H9 (cell line): Measurements from ENCODE around the gene SSTR3. TPM values are rescaled to one million over a fixed set of nuclear protein-coding genes. Genes with fewer than 3 reads are reported as not detected.

Experiments used
- DNase-seq: peaks from one replicate; pipeline ENCODE4 v3.0.0-alpha.2; 2017
- H2AFZ ChIP-seq: one replicate; pipeline ENCODE4 v1.6.1; 2013; ENCODE audit warnings: mild to moderate bottlenecking, low read length, control low read depth, moderate library complexity
- H2AK5ac ChIP-seq: 2 replicates; pipeline ENCODE4 v1.6.1; 2013; ENCODE audit warnings: low read length, control low read depth, mixed read lengths; ENCODE audit not compliant: insufficient read length
- H2BK120ac ChIP-seq: one replicate; pipeline ENCODE4 v1.6.1; 2013; ENCODE audit warnings: low read depth, mild to moderate bottlenecking, low read length, control low read depth, inconsistent platforms; ENCODE audit not compliant: poor library complexity, severe bottlenecking
- H2BK12ac ChIP-seq: 2 replicates; pipeline ENCODE4 v1.6.1; 2013; ENCODE audit warnings: low read length, control low read depth, mixed read lengths, low read depth; ENCODE audit not compliant: insufficient read length
- H2BK15ac ChIP-seq: 2 replicates; pipeline ENCODE4 v1.6.1; 2013; ENCODE audit warnings: low read depth, low read length, control low read depth
- H2BK20ac ChIP-seq: one replicate; pipeline ENCODE4 v1.6.1; 2013; ENCODE audit warnings: low read depth, mild to moderate bottlenecking, low read length, control low read depth, inconsistent platforms; ENCODE audit not compliant: poor library complexity, severe bottlenecking
- H2BK5ac ChIP-seq: 2 replicates; pipeline ENCODE4 v1.6.1; 2013; ENCODE audit warnings: low read length, control low read depth, mixed read lengths; ENCODE audit not compliant: insufficient read length
- H3K14ac ChIP-seq: 2 replicates; pipeline ENCODE4 v1.6.1; 2013; ENCODE audit warnings: low read length, control low read depth; ENCODE audit not compliant: insufficient read depth
- H3K18ac ChIP-seq: 2 replicates; pipeline ENCODE4 v1.6.1; 2013; ENCODE audit warnings: low read depth, mild to moderate bottlenecking, mixed read lengths, low read length, control low read depth; ENCODE audit not compliant: insufficient read length
- H3K23ac ChIP-seq: 2 replicates; pipeline ENCODE4 v1.6.1; 2013; ENCODE audit warnings: low read length, control low read depth, mixed read lengths, low read depth; ENCODE audit not compliant: insufficient read length
- H3K23me2 ChIP-seq: 2 replicates; pipeline ENCODE4 v1.6.1; 2013; ENCODE audit warnings: low read depth, mild to moderate bottlenecking, mixed read lengths, low read length, control low read depth; ENCODE audit not compliant: insufficient read length, poor library complexity, severe bottlenecking
- H3K27ac ChIP-seq: 2 replicates; pipeline ENCODE4 v1.5.1; 2013; ENCODE audit warnings: low read length, control low read depth, mixed read lengths, low read depth; ENCODE audit not compliant: insufficient read length
- H3K27me3 ChIP-seq: 2 replicates; pipeline ENCODE4 v1.6.1; 2013; ENCODE audit warnings: low read length, control low read depth, inconsistent platforms; ENCODE audit not compliant: insufficient read depth
- H3K4ac ChIP-seq: 2 replicates; pipeline ENCODE4 v1.6.1; 2013; ENCODE audit warnings: low read depth, mild to moderate bottlenecking, control low read depth, inconsistent platforms, low read length, moderate library complexity
- H3K4me1 ChIP-seq: 2 replicates; pipeline ENCODE4 v1.6.1; 2013; ENCODE audit warnings: low read length, control low read depth, inconsistent platforms; ENCODE audit not compliant: insufficient read depth
- H3K4me2 ChIP-seq: 2 replicates; pipeline ENCODE4 v1.6.1; 2013; ENCODE audit warnings: low read length, control low read depth, mixed read lengths; ENCODE audit not compliant: insufficient read length, insufficient read depth
- H3K56ac ChIP-seq: 2 replicates; pipeline ENCODE4 v1.6.1; 2013; ENCODE audit warnings: low read depth, mild to moderate bottlenecking, mixed read lengths, low read length, control low read depth; ENCODE audit not compliant: insufficient read length
- H3K79me1 ChIP-seq: 2 replicates; pipeline ENCODE4 v1.6.1; 2013; ENCODE audit warnings: low read depth, mild to moderate bottlenecking, moderate library complexity, low read length, control low read depth, inconsistent platforms; ENCODE audit not compliant: insufficient read depth, poor library complexity, severe bottlenecking
- H3K79me2 ChIP-seq: 2 replicates; pipeline ENCODE4 v1.6.1; 2013; ENCODE audit warnings: low read length, control low read depth, inconsistent platforms; ENCODE audit not compliant: insufficient read depth
- H3K9ac ChIP-seq: 2 replicates; pipeline ENCODE4 v1.6.1; 2013; ENCODE audit warnings: low read length, control low read depth, mixed read lengths; ENCODE audit not compliant: insufficient read length; ENCODE audit errors: extremely low read depth
- H3K9me3 ChIP-seq: one replicate; pipeline ENCODE4 v1.6.1; 2013; ENCODE audit warnings: low read depth, low read length, inconsistent platforms; ENCODE audit not compliant: control insufficient read depth
- H3T11ph ChIP-seq: one replicate; pipeline ENCODE4 v1.6.1; 2013; ENCODE audit warnings: mild to moderate bottlenecking, low read length, control low read depth, inconsistent platforms
- H4K20me1 ChIP-seq: one replicate; pipeline ENCODE4 v1.6.1; 2013; ENCODE audit not compliant: control insufficient read depth, insufficient read length, insufficient read depth
- H4K5ac ChIP-seq: 2 replicates; pipeline ENCODE4 v1.6.1; 2013; ENCODE audit warnings: low read depth, mild to moderate bottlenecking, mixed read lengths, low read length, control low read depth; ENCODE audit not compliant: insufficient read length
- H4K8ac ChIP-seq: replicated peaks from 2 replicates; pipeline ENCODE4 v1.6.1; 2013; ENCODE audit warnings: low read length, control low read depth, mixed read lengths, low read depth; ENCODE audit not compliant: insufficient read length
- H4K91ac ChIP-seq: 2 replicates; pipeline ENCODE4 v1.6.1; 2013; ENCODE audit warnings: low read depth, mild to moderate bottlenecking, moderate library complexity, mixed read lengths, low read length, control low read depth; ENCODE audit not compliant: insufficient read length
- H3K27ac Mint-ChIP-seq, 3 experiments: 2 replicates in 2 of 3; 3 replicates in 1 of 3; pipeline ENCODE4 v1.8.0; 2020 to 2021; ENCODE audit warnings: mixed read lengths in 3 of 3, mild to moderate bottlenecking in 1 of 3, moderate library complexity in 1 of 3
- H3K27me3 Mint-ChIP-seq: 2 replicates; pipeline ENCODE4 v1.8.0; 2021; ENCODE audit warnings: low read depth, mild to moderate bottlenecking, moderate library complexity, mixed read lengths
- H3K36me3 Mint-ChIP-seq, 3 experiments: 2 replicates in 2 of 3; 3 replicates in 1 of 3; pipeline ENCODE4 v1.8.0; 2020 to 2021; ENCODE audit warnings: low read depth in 3 of 3, mixed read lengths in 3 of 3; ENCODE audit not compliant: insufficient read depth in 1 of 3
- H3K4me1 Mint-ChIP-seq, 2 experiments: 2 replicates each; pipeline ENCODE4 v1.8.0; 2020; ENCODE audit warnings: mixed read lengths in 2 of 2
- H3K4me3 Mint-ChIP-seq, 2 experiments: 2 replicates in 1 of 2; 3 replicates in 1 of 2; pipeline ENCODE4 v1.8.0; 2020 to 2021; ENCODE audit warnings: mild to moderate bottlenecking in 2 of 2, mixed read lengths in 2 of 2, moderate library complexity in 1 of 2
- H3K9me3 Mint-ChIP-seq, 2 experiments: 2 replicates in 1 of 2; 3 replicates in 1 of 2; pipeline ENCODE4 v1.8.0; 2020; ENCODE audit warnings: mild to moderate bottlenecking in 2 of 2, mixed read lengths in 2 of 2, moderate library complexity in 1 of 2
- WGBS: extraction: QIAGEN DNeasy Blood & Tissue Kit; methylation state at CpG from one replicate; pipeline ENCODE4 v1.1.7; 2013; ENCODE audit warnings: missing lambda C conversion rate, low lambda C conversion rate, mixed read lengths; ENCODE audit not compliant: insufficient read length; ENCODE audit errors: extremely low coverage; 5-methylcytosine and 5-hydroxymethylcytosine counted together
- total RNA-seq: library from RNA; stranded (reverse); gene quantifications from 2 replicates; pipeline ENCODE4 v1.2.1, GENCODE V29; 2021
- TF ChIP-seq, protein P1 (sequence below): fragments of 200-600 bp; sonication (generic); conservative IDR thresholded peaks from 3 replicates; pipeline ENCODE4 v1.8.0; 2021; ENCODE audit warnings: antibody characterized with exemption, mild to moderate bottlenecking

SSTR3 gene
- total RNA-seq, 1 experiment from 2014 or later = 0.68 TPM

DNA sequence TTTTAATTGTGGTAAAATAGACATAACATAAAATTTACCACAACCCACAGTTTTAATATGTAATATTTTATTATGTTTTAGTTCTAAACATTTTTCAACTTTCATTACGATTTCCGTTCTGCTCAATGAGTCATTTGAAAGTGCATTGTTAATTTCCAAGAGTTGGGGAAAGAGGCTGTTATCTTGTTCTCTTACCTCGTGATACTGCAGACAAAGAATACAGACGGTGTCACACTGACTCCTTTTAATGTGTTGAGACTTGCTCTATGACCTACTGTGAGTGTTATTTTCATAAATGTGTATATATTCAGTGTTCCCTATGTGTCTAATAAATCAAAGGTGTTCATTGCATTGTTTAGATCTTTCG, 42.6 kb upstream of the SSTR3 start:
- no peak overlapping the region for H4K5ac ChIP-seq
- no peak overlapping the region for H3K23ac ChIP-seq
- no peak overlapping the region for H2BK5ac ChIP-seq
- no CpG with 5 or more reads among the region's 5 CpGs for WGBS
- H3K4ac ChIP-seq = no peak overlapping the region
- no peaks in the 10 kb centered on the region for H3K23me2 ChIP-seq
- Mint-ChIP-seq H3K27me3 (peaks cover 23% of the 10 kb centered on the region), H3K9me3 (no peaks in the 10 kb centered on the region), H3K4me3 (no peak overlapping the region), H3K27ac (no peak overlapping the region), H3K4me1 (peaks cover 18 to 40% of the 10 kb centered on the region in 2 experiments), H3K36me3 (no peaks in the 10 kb centered on the region)
- no peak overlapping the region for H3K56ac ChIP-seq
- no peak overlapping the region for H2BK120ac ChIP-seq
- H2AK5ac ChIP-seq = no peak overlapping the region
- H3K14ac ChIP-seq = no peak overlapping the region
- no peak overlapping the region for H3K9ac ChIP-seq
- no peak overlapping the region for H3K4me2 ChIP-seq
- no peak overlapping the region for H2BK20ac ChIP-seq
- TF ChIP-seq, protein P1, sequence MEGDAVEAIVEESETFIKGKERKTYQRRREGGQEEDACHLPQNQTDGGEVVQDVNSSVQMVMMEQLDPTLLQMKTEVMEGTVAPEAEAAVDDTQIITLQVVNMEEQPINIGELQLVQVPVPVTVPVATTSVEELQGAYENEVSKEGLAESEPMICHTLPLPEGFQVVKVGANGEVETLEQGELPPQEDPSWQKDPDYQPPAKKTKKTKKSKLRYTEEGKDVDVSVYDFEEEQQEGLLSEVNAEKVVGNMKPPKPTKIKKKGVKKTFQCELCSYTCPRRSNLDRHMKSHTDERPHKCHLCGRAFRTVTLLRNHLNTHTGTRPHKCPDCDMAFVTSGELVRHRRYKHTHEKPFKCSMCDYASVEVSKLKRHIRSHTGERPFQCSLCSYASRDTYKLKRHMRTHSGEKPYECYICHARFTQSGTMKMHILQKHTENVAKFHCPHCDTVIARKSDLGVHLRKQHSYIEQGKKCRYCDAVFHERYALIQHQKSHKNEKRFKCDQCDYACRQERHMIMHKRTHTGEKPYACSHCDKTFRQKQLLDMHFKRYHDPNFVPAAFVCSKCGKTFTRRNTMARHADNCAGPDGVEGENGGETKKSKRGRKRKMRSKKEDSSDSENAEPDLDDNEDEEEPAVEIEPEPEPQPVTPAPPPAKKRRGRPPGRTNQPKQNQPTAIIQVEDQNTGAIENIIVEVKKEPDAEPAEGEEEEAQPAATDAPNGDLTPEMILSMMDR = no peak
- no peaks in the 10 kb centered on the region for H3K79me2 ChIP-seq
- H2AFZ ChIP-seq = no peak overlapping the region
- no peak for DNase-seq
- H4K20me1 ChIP-seq = peaks cover 2% of the 10 kb centered on the region
- H3K18ac ChIP-seq = no peak overlapping the region
- H3K79me1 ChIP-seq = no peaks in the 10 kb centered on the region
- H4K8ac ChIP-seq = no peak overlapping the region
- no peak overlapping the region for H2BK12ac ChIP-seq
- H2BK15ac ChIP-seq = no peak overlapping the region
- H3T11ph ChIP-seq = no peak overlapping the region
- H4K91ac ChIP-seq = no peak overlapping the region
- no peak overlapping the region for H3K27ac ChIP-seq
- H3K9me3 ChIP-seq = no peaks in the 10 kb centered on the region
- H3K27me3 ChIP-seq = no peaks in the 10 kb centered on the region
- 0 out of 2 replicates have a peak, but pooled peaks cover 5% of the 10 kb centered on the region for H3K4me1 ChIP-seq
